HepG2 (cell line): ENCODE results near the gene C6orf58. TPM values are rescaled to one million over a fixed set of nuclear protein-coding genes. Genes with fewer than 3 reads are reported as not detected.
A peak's percentile ranks its signal among the peaks of the same experiment; 100 is the strongest.

Experiments used
- ATAC-seq: fragments of 200-7000 bp; cut with Tn5 transposase; 3 replicates; pipeline ENCODE4 v1.9.1; 2020; ENCODE audit warnings: mild to moderate bottlenecking, moderate library complexity
- BruUV-seq: library from RNA; stranded (reverse); fragments of 400-500 nt; replicated peaks from 2 replicates; lab custom pipeline; 2021; lab: Mats Ljungman, UMichigan
- CTCF ChIA-PET: fragments of 300-600 bp; formaldehyde crosslinking; extraction: SDS; loops from one replicate; lab custom pipeline; 2021; ENCODE audit warnings: low total read pairs, inconsistent platforms, low intra/inter-chr PET ratio; lab: Yijun Ruan, JAX
- POLR2A ChIA-PET: fragments of 350-600 bp; sonication (Branson Sonifier 250); formaldehyde crosslinking; loops from one replicate; lab custom pipeline; 2020; ENCODE audit warnings: antibody characterized with exemption, inconsistent platforms; lab: Yijun Ruan, JAX
- DNase-seq: peaks from one replicate; pipeline ENCODE4 v3.0.0-alpha.2; 2015; ENCODE audit warnings: low spot score
- FAIRE-seq: peaks from 3 replicates; lab custom pipeline; 2011; peaks lifted over from hg19 to GRCh38; lab: Jason Lieb, UNC
- H2AFZ ChIP-seq: one replicate; pipeline ENCODE4 v1.6.1; 2011; ENCODE audit warnings: low read length, inconsistent platforms
- H3K27ac ChIP-seq: fragments of 300-600 bp; 3 replicates; pipeline ENCODE4 v1.8.0; 2011; ENCODE audit warnings: mixed run types, mild to moderate bottlenecking, mixed read lengths, low read length, inconsistent platforms; ENCODE audit not compliant: insufficient read depth; ENCODE audit errors: extremely low read length
- H3K27me3 ChIP-seq, 2 experiments: fragments of 200-600 bp in 1 of 2; 2 replicates in 1 of 2; 3 replicates in 1 of 2; pipeline versions ENCODE4 v1.6.0 to v1.8.0; 2011; ENCODE audit warnings: low read length in 2 of 2, mild to moderate bottlenecking in 2 of 2, moderate library complexity in 2 of 2, inconsistent platforms in 1 of 2; ENCODE audit not compliant: insufficient read depth in 2 of 2, control insufficient read depth in 1 of 2
- H3K36me3 ChIP-seq, 2 experiments: fragments of 200-600 bp in 1 of 2; replicated peaks in 1 of 2; 2 replicates in 1 of 2; 3 replicates in 1 of 2; pipeline versions ENCODE4 v1.5.1 to v1.8.0; 2011; ENCODE audit warnings: low read length in 2 of 2, inconsistent platforms in 1 of 2; ENCODE audit not compliant: insufficient read depth in 2 of 2, control insufficient read depth in 1 of 2
- H3K4me1 ChIP-seq: 2 replicates; pipeline ENCODE4 v1.5.1; 2012; ENCODE audit warnings: low read length, inconsistent platforms; ENCODE audit not compliant: insufficient read depth
- H3K4me2 ChIP-seq: 2 replicates; pipeline ENCODE4 v1.6.0; 2011; ENCODE audit warnings: low read depth, low read length, inconsistent platforms
- H3K4me3 ChIP-seq, 3 experiments: fragments of 200-600 bp in 1 of 3; sonication (generic), shearing (Covaris generic) in 1 of 3; replicated peaks in 1 of 3; 2 replicates each; pipeline ENCODE4 v1.5.1; 2011 to 2016; ENCODE audit warnings: low read length in 3 of 3, inconsistent platforms in 2 of 3, low read depth in 2 of 3, mild to moderate bottlenecking in 2 of 3, control low read depth in 1 of 3, mixed read lengths in 1 of 3; ENCODE audit not compliant: insufficient read depth in 1 of 3
- H3K79me2 ChIP-seq: one replicate; pipeline ENCODE4 v1.6.1; 2011; ENCODE audit warnings: low read length, inconsistent platforms; ENCODE audit not compliant: insufficient read depth
- H3K9ac ChIP-seq: 2 replicates; pipeline ENCODE4 v1.6.0; 2011; ENCODE audit warnings: mild to moderate bottlenecking, low read depth, low read length, inconsistent platforms; ENCODE audit not compliant: insufficient read depth
- H3K9me3 ChIP-seq: 2 replicates; pipeline ENCODE4 v1.5.1; 2012; ENCODE audit warnings: mild to moderate bottlenecking, low read length
- H4K20me1 ChIP-seq: 2 replicates; pipeline ENCODE4 v1.6.0; 2011; ENCODE audit warnings: inconsistent platforms, mild to moderate bottlenecking, low read length, moderate library complexity; ENCODE audit not compliant: insufficient read depth
- CEBPG ChIP-seq: IDR thresholded peaks from 2 replicates; pipeline ENCODE4 v1.6.1; 2016
- CTCF ChIP-seq: sonication (generic); formaldehyde crosslinking; IDR thresholded peaks from 2 replicates; pipeline ENCODE4 v1.5.0; 2020; ENCODE audit warnings: mild to moderate bottlenecking, missing genetic modification reagents, moderate library complexity
- FOSL1 ChIP-seq: sonication (generic); formaldehyde crosslinking; IDR thresholded peaks from 2 replicates; pipeline ENCODE4 v1.9.0; 2021; ENCODE audit warnings: missing genetic modification reagents, borderline replicate concordance
- GTF2F1 ChIP-seq: fragments of 150-350 bp; IDR thresholded peaks from 2 replicates; pipeline ENCODE4 v1.6.1; 2014; ENCODE audit warnings: low read length
- HDAC2 ChIP-seq: sonication (generic); formaldehyde crosslinking; IDR thresholded peaks from 2 replicates; pipeline ENCODE4 v1.4.0; 2020; ENCODE audit warnings: missing genetic modification reagents
- IKZF1 ChIP-seq: fragments of 450-650 bp; IDR thresholded peaks from 2 replicates; pipeline ENCODE4 v1.7.1; 2016
- ISL2 ChIP-seq: sonication (generic); formaldehyde crosslinking; IDR thresholded peaks from 2 replicates; pipeline ENCODE4 v1.5.0; 2020; ENCODE audit warnings: missing genetic modification reagents
- MATR3 ChIP-seq: sonication (generic); formaldehyde crosslinking; IDR thresholded peaks from 2 replicates; pipeline ENCODE4 v1.4.0; 2020; ENCODE audit warnings: missing genetic modification reagents
- NFYB ChIP-seq: sonication (generic); formaldehyde crosslinking; IDR thresholded peaks from 2 replicates; pipeline ENCODE4 v1.4.0; 2020; ENCODE audit warnings: missing genetic modification reagents
- NKX3-1 ChIP-seq: sonication (generic); formaldehyde crosslinking; IDR thresholded peaks from 2 replicates; pipeline ENCODE4 v1.5.0; 2020; ENCODE audit warnings: missing genetic modification reagents
- SIN3B ChIP-seq: fragments of 150-350 bp; IDR thresholded peaks from 2 replicates; pipeline ENCODE4 v1.6.1; 2014; ENCODE audit warnings: low read length
- SKI ChIP-seq: fragments of 450-650 bp; IDR thresholded peaks from one replicate; pipeline ENCODE4 v1.6.1; 2018; ENCODE audit warnings: mild to moderate bottlenecking; ENCODE audit not compliant: partially characterized antibody
- ZNF232 ChIP-seq: sonication (generic); formaldehyde crosslinking; IDR thresholded peaks from 2 replicates; pipeline ENCODE4 v1.4.0; 2020; ENCODE audit warnings: missing genetic modification reagents, borderline replicate concordance
- ZNF326 ChIP-seq: sonication (generic); formaldehyde crosslinking; IDR thresholded peaks from 2 replicates; pipeline ENCODE4 v1.4.0; 2020; ENCODE audit warnings: missing genetic modification reagents, borderline replicate concordance
- ZNF557 ChIP-seq: sonication (generic); formaldehyde crosslinking; IDR thresholded peaks from 2 replicates; pipeline ENCODE4 v1.4.0; 2020; ENCODE audit warnings: missing genetic modification reagents
- ZNF564 ChIP-seq: sonication (generic); formaldehyde crosslinking; IDR thresholded peaks from 2 replicates; pipeline ENCODE4 v1.8.1; 2023; ENCODE audit warnings: mild to moderate bottlenecking, missing genetic modification reagents
- ZSCAN29 ChIP-seq: sonication (generic); formaldehyde crosslinking; conservative IDR thresholded peaks from 2 replicates; pipeline ENCODE4 v1.4.0; 2020; ENCODE audit warnings: mild to moderate bottlenecking, missing genetic modification reagents
- ZZZ3 ChIP-seq: sonication (generic); formaldehyde crosslinking; IDR thresholded peaks from 2 replicates; pipeline ENCODE4 v1.4.0; 2020; ENCODE audit warnings: missing genetic modification reagents, mild to moderate bottlenecking, borderline replicate concordance
- WGBS: methylation state at CpG from one replicate; pipeline ENCODE4 v1.1.6; 2017; ENCODE audit warnings: low lambda C conversion rate; 5-methylcytosine and 5-hydroxymethylcytosine counted together
- in situ Hi-C: cut with HindIII; loops from 2 replicates; pipeline ENCODE4 v1.10.0; 2017; ENCODE audit warnings: low pct_unique_long_range_greater_than_20kb; ENCODE audit not compliant: extremely low pct_ligation_motif_present
- intact Hi-C: fragments of 100-400 bp; cut with micrococcal nuclease; formaldehyde crosslinking; loops from one replicate; pipeline ENCODE4 v1.10.0; 2022; ENCODE audit not compliant: unreplicated experiment
- polyA plus RNA-seq, 8 experiments: library from polyadenylated mRNA; depleted of rRNA in 3 of 8; stranded (reverse) in 7 of 8; unstranded in 1 of 8; fragments of >200 nt; fragmentation: Illumina TruSeq in 4 of 8; extraction: Trizol in 4 of 8; gene quantifications; 2 replicates each; pipeline versions ENCODE4 v1.2.1 to v1.2.3, GENCODE V29; 2011 to 2016; ENCODE audit warnings: low read depth in 4 of 8, missing spikeins in 1 of 8, mixed read lengths in 1 of 8; ENCODE audit not compliant: insufficient read depth in 1 of 8
- total RNA-seq, 5 experiments: library from RNA; depleted of rRNA; stranded (reverse); fragments of >200 nt; fragmentation: Illumina TruSeq; extraction: Trizol; gene quantifications; 2 replicates each; pipeline ENCODE4 v1.2.3, GENCODE V29; 2016; ENCODE audit warnings: low read depth in 1 of 5

The C6orf58 gene
- total and polyA plus RNA-seq, 2 of the 13 experiments (the other 11 are each of a cell fraction or from before 2014, with no cell fraction given), result not detected

DNA sequence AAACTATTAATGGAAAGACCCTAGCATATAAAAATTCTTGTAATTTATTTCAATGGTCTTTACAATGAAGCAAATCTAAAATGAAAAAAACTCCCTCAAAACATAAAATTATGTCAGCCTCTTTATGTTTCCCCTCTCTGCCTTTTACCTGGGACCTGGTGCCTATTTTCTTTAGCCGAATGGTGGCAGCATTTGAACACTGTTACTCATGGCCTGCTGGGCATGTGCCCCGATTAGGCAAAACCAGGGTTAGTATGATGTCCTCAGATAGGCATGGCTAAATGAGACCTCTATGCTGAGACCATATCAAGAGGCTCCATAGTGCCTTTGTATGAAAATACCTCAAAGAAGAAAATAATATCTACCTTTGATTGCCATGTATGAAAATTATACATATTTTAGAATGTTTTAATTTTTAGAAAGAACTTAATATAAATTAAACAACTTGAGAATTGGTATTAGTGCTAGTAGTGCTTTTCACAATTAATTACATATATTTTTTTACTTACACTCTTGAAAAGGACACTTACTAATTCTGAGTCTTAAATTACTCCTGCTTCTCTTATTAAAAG is 22.5 kb upstream of the C6orf58 start (continued):
- TF ChIP-seq NKX3-1 (CRISPR knock-in tag) (0 out of 2 replicates have a peak, but pooled peaks have one; percentile 40), ZNF557 (no peak), ZNF326 (no peak), MATR3 (no peak), SIN3B (no peak), NFYB (CRISPR knock-in tag) (no peak), CEBPG (CRISPR knock-in tag) (0 out of 2 replicates have a peak, but pooled peaks have one; percentile 22), SKI (no peak), HDAC2 (CRISPR knock-in tag) (no peak), ZNF564 (no peak), ZZZ3 (CRISPR knock-in tag) (no peak)

- Histone ChIP-seq H3K4me2 (no peak overlapping the region), H3K4me3 (no peak overlapping the region), H3K27me3 (no peaks in the 10 kb centered on the region), H3K27ac (no peak overlapping the region), H3K36me3 (no peaks in the 10 kb centered on the region), H2AFZ (no peak overlapping the region), H3K9me3 (no peaks in the 10 kb centered on the region), H3K79me2 (no peaks in the 10 kb centered on the region), H3K4me1 (no peaks in the 10 kb centered on the region), H3K9ac (no peak overlapping the region), H4K20me1 (no peaks in the 10 kb centered on the region)
- 0% methylated on average over 1 of the region's 1 CpG for WGBS
- ATAC-seq (no peak), DNase-seq (no peak), FAIRE-seq (no peak)
- POLR2A ChIA-PET, result no interaction called here
- TF ChIP-seq NKX3-1 (CRISPR knock-in tag) (no peak), CTCF (no peak), GTF2F1 (no peak), ZSCAN29 (CRISPR knock-in tag) (no peak), ISL2 (CRISPR knock-in tag) (no peak), IKZF1 (no peak), ZNF232 (CRISPR knock-in tag) (no peak), FOSL1 (no peak)
- CTCF ChIA-PET, result no interaction called here
- in situ Hi-C loops, result no loop called here
- intact Hi-C loops, result no loop called here
- BruUV-seq, result no TSS peak
Observed at GRCh38 chr6:127561660-127562059, 15.3 kb upstream of the C6orf58 start.
